Breast epithelium (tissue), 3 donors: ENCODE results near the gene WDR86.

Experiments used
- POLR2A ChIP-seq: fragments of 450-650 bp; IDR thresholded peaks from one replicate; pipeline ENCODE4 v1.6.1; 2016; ENCODE audit warnings: antibody characterized with exemption, mild to moderate bottlenecking, moderate library complexity
- TF ChIP-seq, protein P1 (sequence below), 3 donors: fragments of 450-650 bp; IDR thresholded peaks; one replicate each; pipeline ENCODE4 v1.5.1; 2016 to 2017; ENCODE audit warnings: antibody characterized with exemption in 3 of 3, mild to moderate bottlenecking in 3 of 3, moderate library complexity in 3 of 3

DNA sequence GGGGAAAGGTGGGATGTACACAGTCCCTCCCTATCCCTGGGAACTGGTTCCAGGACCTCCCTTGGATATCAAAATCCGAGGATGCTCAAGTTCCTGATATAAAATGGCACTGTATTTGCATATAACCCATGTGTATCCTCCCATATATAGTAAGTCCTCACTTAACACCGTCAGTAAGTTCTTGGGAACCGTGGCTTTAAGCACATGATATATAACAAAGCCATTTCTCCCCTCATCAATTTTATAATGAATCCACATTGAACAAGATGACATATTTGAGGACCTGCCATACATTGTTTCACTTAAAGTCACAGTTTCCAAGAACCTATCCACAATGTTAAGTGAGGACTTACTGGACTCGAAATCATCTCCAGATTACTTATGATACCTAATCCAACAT is 24.7 kb upstream of the WDR86 start:
- TF ChIP-seq, protein P1, sequence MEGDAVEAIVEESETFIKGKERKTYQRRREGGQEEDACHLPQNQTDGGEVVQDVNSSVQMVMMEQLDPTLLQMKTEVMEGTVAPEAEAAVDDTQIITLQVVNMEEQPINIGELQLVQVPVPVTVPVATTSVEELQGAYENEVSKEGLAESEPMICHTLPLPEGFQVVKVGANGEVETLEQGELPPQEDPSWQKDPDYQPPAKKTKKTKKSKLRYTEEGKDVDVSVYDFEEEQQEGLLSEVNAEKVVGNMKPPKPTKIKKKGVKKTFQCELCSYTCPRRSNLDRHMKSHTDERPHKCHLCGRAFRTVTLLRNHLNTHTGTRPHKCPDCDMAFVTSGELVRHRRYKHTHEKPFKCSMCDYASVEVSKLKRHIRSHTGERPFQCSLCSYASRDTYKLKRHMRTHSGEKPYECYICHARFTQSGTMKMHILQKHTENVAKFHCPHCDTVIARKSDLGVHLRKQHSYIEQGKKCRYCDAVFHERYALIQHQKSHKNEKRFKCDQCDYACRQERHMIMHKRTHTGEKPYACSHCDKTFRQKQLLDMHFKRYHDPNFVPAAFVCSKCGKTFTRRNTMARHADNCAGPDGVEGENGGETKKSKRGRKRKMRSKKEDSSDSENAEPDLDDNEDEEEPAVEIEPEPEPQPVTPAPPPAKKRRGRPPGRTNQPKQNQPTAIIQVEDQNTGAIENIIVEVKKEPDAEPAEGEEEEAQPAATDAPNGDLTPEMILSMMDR (IDR thresholded peaks at IDR 0.05), result no peak
- no peak for TF ChIP-seq POLR2A
